Liver (tissue), 9 donors: Measurements from ENCODE around the gene TMEM43. TPM values are rescaled to one million over a fixed set of nuclear protein-coding genes. Genes with fewer than 3 reads are reported as not detected.

Experiments
- DNase-seq: peaks from one replicate; pipeline ENCODE4 v3.0.0-alpha.2; 2017; ENCODE audit warnings: low spot score
- H3K27ac ChIP-seq, 2 donors: one replicate each; pipeline ENCODE4 v1.7.0; 2013; ENCODE audit warnings: inconsistent platforms in 2 of 2, low read length in 2 of 2, control low read depth in 1 of 2, low read depth in 1 of 2, mild to moderate bottlenecking in 1 of 2
- H3K27me3 ChIP-seq, 4 donors: one replicate each; pipeline versions ENCODE4 v1.6.1 to v1.7.0; 2013; ENCODE audit warnings: low read length in 3 of 4, inconsistent platforms in 1 of 4, mild to moderate bottlenecking in 1 of 4, moderate library complexity in 1 of 4; ENCODE audit not compliant: control insufficient read depth in 4 of 4, insufficient read depth in 4 of 4
- H3K36me3 ChIP-seq, 4 donors: one replicate each; pipeline versions ENCODE4 v1.6.1 to v1.7.0; 2013; ENCODE audit warnings: low read length in 3 of 4, mild to moderate bottlenecking in 3 of 4, low read depth in 1 of 4, moderate library complexity in 1 of 4; ENCODE audit not compliant: control insufficient read depth in 4 of 4, insufficient read depth in 3 of 4
- H3K4me1 ChIP-seq, 4 donors: one replicate each; pipeline versions ENCODE4 v1.6.1 to v1.7.0; 2013; ENCODE audit warnings: low read length in 3 of 4, mild to moderate bottlenecking in 3 of 4, moderate library complexity in 1 of 4; ENCODE audit not compliant: control insufficient read depth in 4 of 4, insufficient read depth in 4 of 4
- H3K4me3 ChIP-seq, 3 donors: one replicate each; pipeline versions ENCODE4 v1.6.1 to v1.7.0; 2013; ENCODE audit warnings: low read length in 3 of 3, control low read depth in 1 of 3, low read depth in 1 of 3, mild to moderate bottlenecking in 1 of 3
- H3K9ac ChIP-seq, 2 donors: one replicate each; pipeline ENCODE4 v1.7.0; 2013; ENCODE audit warnings: low read length in 2 of 2, mild to moderate bottlenecking in 2 of 2, moderate library complexity in 2 of 2, control low read depth in 1 of 2, low read depth in 1 of 2
- H3K9me3 ChIP-seq, 4 donors: one replicate each; pipeline versions ENCODE4 v1.6.1 to v1.7.0; 2013; ENCODE audit warnings: low read length in 3 of 4; ENCODE audit not compliant: control insufficient read depth in 4 of 4
- EGR1 ChIP-seq, 2 donors: IDR thresholded peaks; 2 replicates each; pipeline ENCODE4 v1.6.1; 2016 to 2018; ENCODE audit warnings: antibody characterized with exemption in 2 of 2, low read depth in 2 of 2
- FOXA1 ChIP-seq: IDR thresholded peaks from 2 replicates; pipeline ENCODE4 v1.6.1; 2016; ENCODE audit warnings: antibody characterized with exemption
- FOXA2 ChIP-seq: IDR thresholded peaks from 2 replicates; pipeline ENCODE4 v1.6.1; 2016; ENCODE audit warnings: antibody characterized with exemption
- HNF4A ChIP-seq, 2 donors: conservative IDR thresholded peaks; 2 replicates each; pipeline ENCODE4 v1.6.1; 2016; ENCODE audit warnings: antibody characterized with exemption in 2 of 2, mild to moderate bottlenecking in 2 of 2
- HNF4G ChIP-seq: IDR thresholded peaks from 2 replicates; pipeline ENCODE4 v1.6.1; 2016; ENCODE audit warnings: antibody characterized with exemption
- JUND ChIP-seq, 2 donors: IDR thresholded peaks; 2 replicates each; pipeline ENCODE4 v1.6.1; 2016; ENCODE audit warnings: antibody characterized with exemption in 2 of 2
- NR2F2 ChIP-seq: IDR thresholded peaks from 2 replicates; pipeline ENCODE4 v1.6.1; 2016; ENCODE audit warnings: antibody characterized with exemption
- RAD21 ChIP-seq, 2 donors: IDR thresholded peaks; 2 replicates each; pipeline ENCODE4 v1.6.1; 2016; ENCODE audit warnings: antibody characterized with exemption in 2 of 2, mild to moderate bottlenecking in 2 of 2
- RXRA ChIP-seq, 2 donors: IDR thresholded peaks; 2 replicates each; pipeline ENCODE4 v1.6.1; 2017 to 2018; ENCODE audit warnings: antibody characterized with exemption in 2 of 2, mild to moderate bottlenecking in 1 of 2
- SP1 ChIP-seq: IDR thresholded peaks from 2 replicates; pipeline ENCODE4 v1.6.1; 2018; ENCODE audit warnings: antibody characterized with exemption, mild to moderate bottlenecking
- TAF1 ChIP-seq: conservative IDR thresholded peaks from 2 replicates; pipeline ENCODE4 v1.6.1; 2016; ENCODE audit warnings: antibody characterized with exemption, mild to moderate bottlenecking
- YY1 ChIP-seq: IDR thresholded peaks from 2 replicates; pipeline ENCODE4 v1.6.1; 2016; ENCODE audit warnings: antibody characterized with exemption, mild to moderate bottlenecking
- whole genome bisulfite sequencing: extraction: QIAGEN DNeasy Blood & Tissue Kit; methylation state at CpG from one replicate; pipeline ENCODE4 v1.1.7; 2013; 5-methylcytosine and 5-hydroxymethylcytosine counted together
- polyA plus RNA-seq, 2 donors: library from polyadenylated mRNA; stranded (reverse) in 1 of 2; unstranded in 1 of 2; fragments of 200-250 nt in 1 of 2; fragments of >200 nt in 1 of 2; fragmentation: Nextera tagmentation in 1 of 2; extraction: Ambion mirVana in 1 of 2; gene quantifications; one replicate each; pipeline versions ENCODE4 v1.2.1 to v1.2.3, GENCODE V29; 2013 to 2015
- total RNA-seq, 2 donors: library from RNA; depleted of rRNA; stranded (reverse); fragments of >200 nt; gene quantifications; one replicate each; pipeline ENCODE4 v1.2.3, GENCODE V29; 2014
- TF ChIP-seq, protein P1 (sequence below): fragments of 150-350 bp; IDR thresholded peaks from 2 replicates; pipeline ENCODE4 v1.5.1; 2017; ENCODE audit warnings: improper control_type of control experiment, low read depth, low read length; ENCODE audit not compliant: missing input control
- TF ChIP-seq, protein P2 (sequence below): IDR thresholded peaks from 2 replicates; pipeline ENCODE4 v1.6.1; 2016; ENCODE audit warnings: antibody characterized with exemption
- TF ChIP-seq, protein P3 (sequence below): IDR thresholded peaks from 2 replicates; pipeline ENCODE4 v1.6.1; 2016; ENCODE audit warnings: antibody characterized with exemption
- donor health status: healthy.
- donor health status: healthy.
- donor health status: healthy.
- donor health status: healthy.
- donor health status: healthy.

Gene TMEM43
- total and polyA plus RNA-seq, 4 donors: 7.4 to 15.1 (median 13.5) TPM

DNA sequence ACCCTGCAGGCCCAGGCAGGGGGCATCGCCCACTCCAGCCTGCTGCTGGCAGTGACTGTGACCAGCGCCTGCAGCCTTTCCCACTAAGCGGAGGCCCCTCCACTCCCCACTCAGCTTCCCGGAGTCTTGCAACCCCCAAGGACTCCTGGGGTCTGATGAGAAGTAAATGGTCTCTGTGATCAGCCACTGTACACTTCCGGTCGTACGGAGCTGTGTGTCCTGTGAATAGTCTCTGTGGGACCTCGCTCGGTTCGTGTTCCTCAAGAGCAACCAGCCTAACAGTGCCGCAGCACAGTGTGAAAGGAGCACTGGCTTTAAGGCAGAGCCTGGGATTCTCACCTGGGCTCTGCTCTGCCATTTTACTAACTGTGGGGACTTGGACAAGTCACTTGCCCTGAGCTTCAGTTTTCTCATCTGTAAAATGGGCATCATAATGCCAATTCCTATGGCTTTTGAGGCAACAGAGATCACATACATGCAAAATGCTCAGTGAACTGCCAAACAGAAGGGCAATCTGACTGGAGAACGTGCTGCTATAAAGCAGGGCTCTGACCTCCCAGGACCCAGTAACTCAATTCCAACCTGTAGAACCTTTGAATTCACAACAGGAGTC is 26.7 kb downstream of the TMEM43 start:
- TF ChIP-seq FOXA2 (no peak), FOXA1 (no peak), RXRA (IDR thresholded peaks at IDR 0.05) (no peak), YY1 (no peak), SP1 (no peak), HNF4G (no peak), EGR1 (IDR thresholded peaks at IDR 0.05; ENCODE audit: low read depth in 2 of 2) (no peak), HNF4A (conservative IDR thresholded peaks at IDR 0.05) (no peak), RAD21 (IDR thresholded peaks at IDR 0.05) (no peak)
- TF ChIP-seq, protein P1, sequence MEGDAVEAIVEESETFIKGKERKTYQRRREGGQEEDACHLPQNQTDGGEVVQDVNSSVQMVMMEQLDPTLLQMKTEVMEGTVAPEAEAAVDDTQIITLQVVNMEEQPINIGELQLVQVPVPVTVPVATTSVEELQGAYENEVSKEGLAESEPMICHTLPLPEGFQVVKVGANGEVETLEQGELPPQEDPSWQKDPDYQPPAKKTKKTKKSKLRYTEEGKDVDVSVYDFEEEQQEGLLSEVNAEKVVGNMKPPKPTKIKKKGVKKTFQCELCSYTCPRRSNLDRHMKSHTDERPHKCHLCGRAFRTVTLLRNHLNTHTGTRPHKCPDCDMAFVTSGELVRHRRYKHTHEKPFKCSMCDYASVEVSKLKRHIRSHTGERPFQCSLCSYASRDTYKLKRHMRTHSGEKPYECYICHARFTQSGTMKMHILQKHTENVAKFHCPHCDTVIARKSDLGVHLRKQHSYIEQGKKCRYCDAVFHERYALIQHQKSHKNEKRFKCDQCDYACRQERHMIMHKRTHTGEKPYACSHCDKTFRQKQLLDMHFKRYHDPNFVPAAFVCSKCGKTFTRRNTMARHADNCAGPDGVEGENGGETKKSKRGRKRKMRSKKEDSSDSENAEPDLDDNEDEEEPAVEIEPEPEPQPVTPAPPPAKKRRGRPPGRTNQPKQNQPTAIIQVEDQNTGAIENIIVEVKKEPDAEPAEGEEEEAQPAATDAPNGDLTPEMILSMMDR: no peak
- TF ChIP-seq, protein P2, sequence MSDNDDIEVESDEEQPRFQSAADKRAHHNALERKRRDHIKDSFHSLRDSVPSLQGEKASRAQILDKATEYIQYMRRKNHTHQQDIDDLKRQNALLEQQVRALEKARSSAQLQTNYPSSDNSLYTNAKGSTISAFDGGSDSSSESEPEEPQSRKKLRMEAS: no peak
- TF ChIP-seq, protein P3, sequence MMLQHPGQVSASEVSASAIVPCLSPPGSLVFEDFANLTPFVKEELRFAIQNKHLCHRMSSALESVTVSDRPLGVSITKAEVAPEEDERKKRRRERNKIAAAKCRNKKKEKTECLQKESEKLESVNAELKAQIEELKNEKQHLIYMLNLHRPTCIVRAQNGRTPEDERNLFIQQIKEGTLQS: no peak
- H3K27me3 ChIP-seq: no peaks in the 10 kb centered on the region
- H3K9me3 ChIP-seq: no peaks in the 10 kb centered on the region
- H3K27ac ChIP-seq: no peak overlapping the region
- H3K36me3 ChIP-seq: peaks cover 0 to 55% (median 31%) of the 10 kb centered on the region in 4 donors
- 92% methylated on average over 12 of the region's 12 CpGs for WGBS
- H3K9ac ChIP-seq: no peak overlapping the region
- no peak overlapping the region for H3K4me3 ChIP-seq
- DNase-seq: peak; percentile 13
- peaks cover 0 to 6% (median 1%) of the 10 kb centered on the region in 4 donors for H3K4me1 ChIP-seq

DNA sequence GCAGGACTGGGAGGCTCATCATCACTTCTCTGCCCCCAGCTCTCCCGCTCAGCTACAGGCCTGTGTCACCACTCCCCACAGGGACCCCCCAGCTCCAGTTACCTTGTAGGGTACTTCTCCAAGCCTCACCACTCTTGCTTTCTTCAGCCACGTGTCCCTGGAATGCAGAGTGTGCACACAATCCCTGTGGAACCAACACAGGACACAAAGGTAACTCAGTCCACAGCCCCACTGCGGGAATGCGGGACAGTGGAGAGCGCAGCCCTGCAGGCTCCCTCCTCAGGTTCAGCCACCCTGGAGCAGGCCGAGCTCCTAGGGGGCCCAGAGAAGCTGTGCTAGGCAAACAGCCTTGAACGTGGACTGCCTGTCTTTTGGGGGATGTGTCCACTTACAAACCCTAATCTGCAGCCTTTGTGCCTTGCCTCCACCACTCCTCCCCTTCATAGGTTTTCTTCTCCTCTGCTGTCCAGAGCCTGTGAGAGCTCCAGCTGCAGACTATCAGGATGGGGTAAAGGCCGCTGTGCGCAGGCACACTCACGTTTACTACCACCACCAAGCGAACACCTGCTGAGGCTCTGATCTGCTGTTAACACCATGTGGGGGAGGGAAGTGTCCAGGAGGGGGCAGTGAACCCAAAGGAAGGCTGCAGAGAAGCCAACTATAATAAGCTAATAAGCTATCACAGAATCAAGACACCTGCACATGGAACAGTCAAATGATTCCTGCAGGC is 27.5 kb downstream of the TMEM43 start:
- peaks cover 1 to 56% (median 33%) of the 10 kb centered on the region in 4 donors for H3K36me3 ChIP-seq
- no peak overlapping the region for H3K9ac ChIP-seq
- no peaks in the 10 kb centered on the region for H3K27me3 ChIP-seq
- no peak overlapping the region for H3K4me3 ChIP-seq
- peak; percentile 31 for DNase-seq
- WGBS: 95% methylated on average over 11 of the region's 11 CpGs
- no peak for TF ChIP-seq FOXA1
- peak in 1 of 2 donors; percentile 20 for TF ChIP-seq RAD21 (IDR thresholded peaks at IDR 0.05)
- H3K27ac ChIP-seq: no peak overlapping the region
- H3K9me3 ChIP-seq: no peaks in the 10 kb centered on the region
- peaks cover 0 to 6% (median 0%) of the 10 kb centered on the region in 4 donors for H3K4me1 ChIP-seq

DNA sequence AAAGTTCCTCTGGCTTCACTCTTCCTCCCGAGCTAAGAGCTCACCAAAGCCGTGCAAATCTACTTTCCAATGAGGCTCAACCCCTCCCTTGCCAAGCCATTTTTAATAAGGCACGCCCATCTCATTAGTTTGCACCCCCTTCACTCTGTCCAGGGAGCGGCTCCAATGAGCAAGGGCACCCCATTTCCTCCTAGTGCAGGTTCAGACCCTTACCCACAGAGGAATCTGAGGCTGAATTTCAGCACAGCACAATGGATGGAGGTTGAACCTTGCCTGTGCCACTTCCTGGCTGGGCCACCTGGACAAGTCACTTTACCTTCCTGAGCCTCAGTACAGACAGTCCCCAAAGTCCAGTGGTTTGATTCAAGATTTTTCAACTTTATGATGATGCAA is 28.1 kb downstream of the TMEM43 start:
- Histone ChIP-seq H3K36me3 (peaks cover 3 to 57% (median 35%) of the 10 kb centered on the region in 4 donors), H3K4me3 (no peak overlapping the region), H3K27me3 (no peaks in the 10 kb centered on the region), H3K4me1 (peaks cover 0 to 5% (median 0%) of the 10 kb centered on the region in 4 donors), H3K27ac (no peak overlapping the region), H3K9me3 (no peaks in the 10 kb centered on the region), H3K9ac (no peak overlapping the region)
- WGBS: 95% methylated on average over 4 of the region's 4 CpGs
- DNase-seq: peak; percentile 6
- TF ChIP-seq FOXA2: no peak
- no peak for TF ChIP-seq NR2F2
- no peak for TF ChIP-seq HNF4G
- TF ChIP-seq YY1: no peak
- TF ChIP-seq, protein P3: no peak
- no peak for TF ChIP-seq JUND (IDR thresholded peaks at IDR 0.05)
- TF ChIP-seq, protein P1: no peak
- TF ChIP-seq HNF4A (conservative IDR thresholded peaks at IDR 0.05): no peak
- TF ChIP-seq TAF1: no peak
